ENCODE measurements around the gene GPX3.

Gene GPX3

DNA sequence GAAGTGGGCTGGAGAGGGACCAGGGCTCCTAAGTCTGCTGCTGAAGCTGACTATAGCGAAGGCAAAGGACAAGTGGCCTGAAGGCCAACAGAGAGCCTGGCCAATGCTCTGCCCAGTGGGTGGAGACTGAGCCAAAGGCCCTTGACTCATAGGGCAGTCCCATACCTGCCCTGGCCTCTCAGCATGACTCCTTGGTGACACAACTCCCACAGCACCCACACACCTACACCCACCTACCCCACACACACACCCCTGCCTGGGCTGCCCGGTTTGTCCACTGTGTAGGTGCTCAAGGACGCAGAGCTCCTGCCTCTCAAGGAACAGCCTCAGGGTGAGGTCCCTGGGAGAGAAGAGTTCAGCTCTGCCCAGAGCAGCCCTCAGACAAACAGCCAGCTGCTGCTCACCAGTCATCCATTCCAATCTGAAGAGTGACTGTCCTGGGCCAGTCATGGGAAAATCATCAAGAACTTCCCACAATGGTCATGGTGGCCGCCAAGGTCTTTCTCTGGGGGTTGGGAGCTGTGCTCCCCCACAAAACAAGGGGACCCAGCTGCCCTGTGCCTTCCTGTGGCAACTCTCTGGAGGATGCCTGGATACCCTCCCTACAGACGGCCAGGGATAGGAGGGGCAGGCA, 55.4 kb downstream of the GPX3 start:
- no peak for DNase-seq (ENCODE audit: extremely low read depth in 1 of 2, low read depth in 1 of 2)

DNA sequence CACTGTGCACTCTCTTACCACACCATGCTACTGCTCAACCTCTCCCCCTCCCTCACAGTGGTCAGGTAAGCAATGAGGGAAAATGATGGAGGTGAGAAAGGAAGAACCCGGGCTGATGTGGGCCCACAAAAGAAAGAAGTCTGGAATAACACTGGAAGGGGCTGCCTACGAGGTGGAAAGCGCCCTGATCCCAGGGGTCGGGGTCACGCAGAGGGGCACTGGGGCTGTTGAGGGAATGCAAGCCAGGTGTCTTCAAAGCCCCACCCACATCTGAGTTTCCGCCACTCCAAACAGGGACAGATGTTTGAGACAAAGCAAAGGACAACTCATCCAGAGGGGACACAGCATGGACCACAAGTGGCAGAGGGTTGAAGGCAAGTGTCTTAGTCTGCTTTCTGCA, 56.2 kb downstream of the GPX3 start:
- DNase-seq (ENCODE audit: extremely low read depth in 1 of 2, low read depth in 1 of 2): no peak

DNA sequence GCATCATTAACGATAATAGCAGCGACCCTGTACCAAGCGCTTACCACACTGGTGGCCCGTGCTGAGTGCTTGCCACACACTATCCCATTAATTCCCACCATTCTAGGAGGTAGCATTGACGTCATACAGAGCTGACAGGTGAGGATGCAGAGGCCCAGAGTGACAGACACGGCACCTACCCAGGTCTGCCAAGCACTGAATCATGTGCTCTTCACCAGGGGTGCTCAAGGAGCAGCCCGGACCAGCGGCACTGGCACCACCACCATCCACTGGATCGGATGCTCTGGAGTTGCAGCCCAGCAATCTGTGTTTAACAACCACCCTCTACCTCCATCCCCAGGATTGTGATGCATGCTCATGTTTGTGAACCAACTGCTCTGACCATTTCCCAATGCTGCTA, 57.0 kb downstream of the GPX3 start:
- DNase-seq (ENCODE audit: extremely low read depth in 1 of 2, low read depth in 1 of 2): no peak

DNA sequence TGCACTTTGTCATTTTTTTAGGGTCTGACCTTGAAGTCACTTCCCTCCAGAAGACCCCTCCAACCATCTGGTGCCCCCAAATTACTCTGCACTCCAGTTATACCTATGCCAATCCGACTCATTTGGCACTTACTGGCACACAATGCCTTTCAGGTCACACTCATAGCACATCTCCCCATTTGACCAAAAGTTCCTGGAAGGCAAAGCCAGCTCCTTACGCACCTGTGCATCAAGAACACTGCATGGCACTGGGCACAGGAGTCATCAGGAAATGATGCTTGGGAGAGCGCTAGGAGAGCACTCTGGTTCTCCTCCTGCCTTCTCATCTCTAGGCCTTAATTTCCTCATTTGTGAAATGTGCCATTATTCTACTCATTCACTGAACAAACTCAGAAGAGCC, 57.6 kb downstream of the GPX3 start:
- no peak for DNase-seq (ENCODE audit: extremely low read depth in 1 of 2, low read depth in 1 of 2)

All from activated CD8-positive, alpha-beta memory T cell treated with anti-CD3 and anti-CD28 coated beads for 1 hour (primary cell).